ENCODE data around the gene SOX5.
"Not testable (repeated sequence)": the region's sequence is repeated elsewhere in the genome, so short reads cannot be mapped to it uniquely, and the experiment has no call there.

SOX5 gene

DNA sequence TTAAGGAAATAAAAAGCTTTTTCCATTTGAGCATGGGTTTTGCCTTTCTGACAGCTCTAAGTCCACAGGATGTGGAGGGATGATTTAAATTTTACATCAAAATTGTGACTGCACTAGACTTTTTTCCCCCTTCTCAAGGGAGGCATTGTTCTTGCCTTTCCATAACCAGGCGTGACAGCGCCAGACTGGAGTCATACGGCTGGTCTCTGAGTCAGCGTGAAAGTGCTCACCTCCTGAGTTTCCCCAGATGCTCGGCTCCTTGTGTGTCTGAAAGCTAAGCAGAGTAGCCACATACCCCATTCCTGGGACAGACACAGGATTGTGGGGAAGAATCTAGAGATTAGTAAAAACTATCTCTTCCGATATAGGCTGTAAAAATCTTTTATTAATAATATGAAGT, 43.1 kb downstream of the SOX5 start:
- no peak for DNase-seq

DNA sequence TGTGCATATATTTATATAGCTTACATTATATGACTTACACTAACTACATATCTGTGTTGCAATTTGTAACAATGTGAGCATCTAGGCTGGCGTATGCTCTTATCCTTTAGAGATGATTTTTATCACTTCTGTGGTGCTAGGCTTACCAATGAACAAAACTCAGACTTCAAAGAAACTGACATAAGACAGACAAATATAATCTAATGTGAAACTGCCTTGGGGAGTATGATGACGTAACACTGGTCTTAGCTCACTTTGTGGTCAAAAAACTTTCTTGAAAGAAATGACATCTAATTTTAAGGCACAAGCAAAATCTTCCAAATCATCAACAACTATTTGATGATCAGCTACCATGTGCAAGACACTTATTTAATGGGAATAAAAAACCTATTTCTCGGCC, 50.0 kb downstream of the SOX5 start:
- DNase-seq, result no peak

DNA sequence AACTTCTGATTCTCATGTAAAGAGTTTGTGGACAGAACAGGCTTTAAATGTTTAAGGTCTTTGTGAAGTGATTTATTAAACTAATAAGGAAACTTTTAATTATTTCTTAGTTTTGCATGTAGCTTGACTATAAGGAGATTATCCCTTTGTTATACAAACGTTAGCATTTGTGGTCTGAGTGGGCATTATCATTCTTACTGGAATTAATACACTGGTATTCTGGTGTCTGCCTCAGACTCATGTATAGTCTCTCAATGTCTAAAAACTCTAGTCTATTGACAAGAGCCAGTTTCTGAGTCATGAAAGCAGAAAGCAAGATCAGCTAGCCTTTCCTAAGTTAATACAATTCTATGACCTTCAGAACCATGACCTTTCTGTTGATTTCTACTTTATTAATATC, 51.3 kb downstream of the SOX5 start:
- no peak for DNase-seq

DNA sequence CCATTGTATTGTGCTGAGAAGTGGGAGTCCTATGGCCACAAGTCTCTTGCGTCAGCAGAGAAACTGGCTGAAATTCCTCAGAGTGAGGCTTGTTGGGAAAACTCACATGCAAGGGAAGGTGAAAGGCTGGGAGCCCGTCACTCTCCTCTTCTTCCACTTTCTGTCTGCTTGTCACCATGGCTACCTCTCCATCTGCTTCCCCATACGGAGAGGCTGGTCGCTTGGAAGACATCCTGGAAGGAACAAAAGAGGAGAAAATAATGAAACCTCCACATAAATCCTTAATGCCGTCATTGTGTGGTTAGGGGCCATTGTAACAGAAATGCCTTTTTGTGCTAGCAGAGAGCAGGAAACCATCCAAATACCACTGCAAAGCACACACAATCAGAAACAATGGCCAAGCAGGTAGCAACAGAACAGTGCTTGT, 53.7 kb downstream of the SOX5 start:
- DNase-seq, result no peak

DNA sequence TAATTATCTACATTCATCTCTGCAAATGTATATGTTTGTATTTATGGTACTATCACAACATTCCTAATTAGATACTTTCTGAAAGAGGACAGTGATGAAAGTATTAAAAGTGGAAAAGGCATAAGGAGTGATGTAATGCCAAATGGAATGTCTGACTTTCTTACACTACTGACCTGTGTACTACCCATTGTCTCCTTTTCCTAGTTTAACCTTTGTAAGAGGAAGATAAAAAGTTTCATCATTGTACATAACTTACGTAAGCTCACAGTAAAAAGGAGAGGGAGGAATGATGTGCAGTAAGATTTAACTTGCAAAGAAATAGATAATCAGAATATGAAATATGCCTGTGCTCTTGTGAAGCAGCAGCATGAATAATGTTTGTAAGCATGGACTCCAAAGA, 55.9 kb downstream of the SOX5 start:
- no peak for DNase-seq

DNA sequence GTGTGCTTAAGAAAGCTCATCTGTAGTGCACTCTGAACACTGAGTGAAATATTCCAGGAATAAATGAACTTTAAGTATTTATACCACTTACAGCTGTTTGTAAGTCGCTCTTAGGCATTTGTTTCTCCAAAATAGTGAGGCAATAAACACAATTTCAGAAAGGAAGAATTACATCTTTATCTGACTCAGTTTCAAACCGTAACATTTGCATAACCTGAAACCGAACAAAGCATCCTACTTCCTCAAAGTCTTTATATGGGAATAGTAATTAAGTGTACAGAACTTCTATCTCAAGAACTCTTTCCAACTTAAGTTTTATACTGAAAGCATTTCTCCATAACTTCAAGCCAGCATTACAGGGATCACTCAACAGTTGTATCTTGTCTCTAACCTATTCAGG, 58.4 kb downstream of the SOX5 start:
- DNase-seq, result no peak

DNA sequence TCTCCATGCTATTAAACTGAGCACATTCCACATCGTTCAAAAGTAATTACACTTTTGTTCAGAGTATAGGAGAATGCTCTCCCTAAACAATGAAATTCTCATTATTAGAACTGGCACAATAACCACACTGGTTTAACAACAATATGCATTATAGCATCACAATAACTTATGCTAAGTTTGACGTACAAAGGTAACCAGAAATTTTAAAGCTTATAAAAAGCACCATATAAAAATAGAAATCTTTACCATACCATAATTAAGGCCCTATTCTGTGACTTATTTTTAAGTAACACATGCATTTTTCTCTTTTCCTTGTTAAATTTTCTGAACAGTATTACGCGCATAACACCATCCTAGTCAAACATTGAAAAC, 60.4 kb downstream of the SOX5 start:
- no peak for DNase-seq

DNA sequence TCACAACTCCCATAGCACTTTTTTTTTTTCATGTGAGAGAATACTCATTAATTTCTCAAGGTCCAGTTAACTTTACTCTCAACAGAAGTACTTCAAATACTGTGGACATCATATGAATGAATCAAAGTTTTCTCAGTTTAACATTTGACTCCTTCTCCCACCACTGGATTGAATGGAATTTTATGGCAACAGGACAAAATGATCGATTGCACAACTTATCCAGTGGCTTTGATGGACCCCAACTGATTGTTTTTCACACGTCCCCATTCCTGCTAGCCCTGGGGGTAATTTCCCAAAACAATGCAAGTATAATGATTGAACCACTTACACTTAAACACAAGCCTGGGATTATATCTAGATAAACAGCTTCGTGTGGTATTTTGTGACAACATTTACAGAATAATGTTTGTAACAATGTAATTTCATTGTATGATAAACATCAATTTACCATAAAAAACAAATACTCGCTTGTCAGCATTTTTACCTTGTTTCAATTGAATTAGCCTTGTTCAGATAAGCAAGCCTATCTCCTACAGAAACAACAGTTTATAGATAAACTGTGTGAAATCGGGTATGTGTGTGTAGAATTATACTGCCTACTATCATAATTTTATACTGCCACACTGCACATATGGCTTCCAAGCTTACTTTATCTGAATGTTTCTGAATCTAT, 60.9 kb downstream of the SOX5 start:
- no peak for DNase-seq

DNA sequence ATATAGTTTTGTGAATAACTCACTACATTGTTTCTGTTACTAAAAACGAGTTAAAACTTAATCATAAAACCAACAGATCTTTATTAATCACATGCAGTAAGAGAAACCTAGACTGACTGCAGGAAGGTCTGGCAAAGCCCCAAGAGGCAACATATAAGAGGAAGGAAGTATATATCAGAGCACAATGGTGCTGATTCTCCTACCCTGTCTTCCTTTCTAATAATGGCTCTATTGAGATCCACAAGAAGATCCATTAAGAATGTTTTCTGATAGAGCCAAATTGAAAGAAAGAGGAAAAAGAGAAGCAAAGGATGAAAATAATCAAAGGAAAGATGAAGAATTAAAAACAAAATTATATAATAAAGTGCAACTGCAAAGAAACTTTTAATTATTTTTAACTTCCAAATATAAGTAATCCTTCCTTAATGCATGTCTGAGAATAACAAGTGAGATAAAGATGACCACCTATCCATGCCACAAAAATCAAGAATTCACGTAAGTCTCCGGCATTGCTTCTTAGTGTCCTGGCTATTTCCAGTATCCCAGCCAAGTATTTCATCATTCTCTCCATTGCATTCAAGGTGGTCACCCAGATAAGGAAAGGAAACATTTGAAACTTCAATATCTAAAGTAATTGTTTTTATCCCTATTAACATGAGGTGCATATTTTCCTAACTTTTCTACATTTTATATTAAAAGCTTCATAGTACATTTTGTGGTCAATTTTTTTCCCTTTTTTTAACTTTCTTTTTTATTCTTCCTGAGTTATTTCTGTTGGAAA, 62.2 kb downstream of the SOX5 start:
- no peak for DNase-seq

DNA sequence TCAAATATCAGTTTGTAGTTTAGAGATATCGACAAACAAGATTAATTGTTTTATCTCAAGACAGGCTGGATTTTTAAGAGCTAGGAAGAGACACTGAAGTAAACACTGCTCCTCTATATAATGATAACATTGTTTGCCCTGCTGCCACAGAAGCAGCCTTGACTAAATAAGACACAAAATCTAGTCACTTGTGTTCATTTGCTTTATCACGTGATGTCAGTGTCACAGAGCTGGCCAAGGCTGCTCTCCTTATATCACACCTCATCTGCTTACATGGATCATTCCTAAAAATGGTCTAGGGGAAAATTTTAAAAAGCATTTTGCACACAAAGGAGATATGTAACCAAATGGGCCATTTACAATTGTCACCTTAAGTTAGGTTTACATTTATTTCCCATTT, 64.1 kb downstream of the SOX5 start:
- DNase-seq, result no peak

DNA sequence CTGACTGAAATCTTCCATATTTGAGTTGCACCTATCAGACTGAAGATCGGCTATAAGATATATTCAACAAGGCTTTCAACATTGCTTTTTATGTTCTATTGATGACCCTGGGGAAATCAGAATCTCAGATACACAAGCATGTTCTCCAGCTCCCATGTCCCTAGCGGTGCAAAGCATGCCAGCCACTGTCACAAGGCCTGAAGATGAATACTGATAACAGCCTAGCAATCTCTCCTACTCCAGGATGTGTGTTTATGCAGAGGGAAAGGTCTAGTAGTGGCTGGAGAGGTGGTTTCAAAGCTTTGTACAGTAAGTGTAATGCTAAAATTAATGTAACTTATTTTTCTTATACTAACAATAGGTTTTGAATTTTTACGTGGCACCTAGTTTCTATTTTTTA, 64.6 kb downstream of the SOX5 start:
- no peak for DNase-seq

DNA sequence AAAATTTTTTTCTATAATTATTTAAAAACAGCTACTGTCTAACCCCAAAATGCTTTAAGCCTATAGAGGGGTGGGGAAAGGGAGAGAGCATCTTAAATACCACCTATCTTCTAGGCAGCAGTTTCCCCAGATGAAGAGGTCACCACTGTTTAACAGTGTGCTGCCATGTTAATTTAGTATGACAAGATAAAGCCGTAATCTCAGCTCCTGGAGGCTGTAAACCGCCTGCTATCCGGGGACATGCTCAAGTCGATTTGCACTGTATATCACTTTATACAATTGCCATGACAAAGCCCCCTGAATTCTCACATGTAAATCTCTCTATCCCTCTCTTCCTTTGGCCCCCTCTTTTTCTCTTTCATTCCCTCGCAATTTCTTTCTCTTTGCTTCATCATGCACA, 68.5 kb downstream of the SOX5 start:
- DNase-seq, result no peak

DNA sequence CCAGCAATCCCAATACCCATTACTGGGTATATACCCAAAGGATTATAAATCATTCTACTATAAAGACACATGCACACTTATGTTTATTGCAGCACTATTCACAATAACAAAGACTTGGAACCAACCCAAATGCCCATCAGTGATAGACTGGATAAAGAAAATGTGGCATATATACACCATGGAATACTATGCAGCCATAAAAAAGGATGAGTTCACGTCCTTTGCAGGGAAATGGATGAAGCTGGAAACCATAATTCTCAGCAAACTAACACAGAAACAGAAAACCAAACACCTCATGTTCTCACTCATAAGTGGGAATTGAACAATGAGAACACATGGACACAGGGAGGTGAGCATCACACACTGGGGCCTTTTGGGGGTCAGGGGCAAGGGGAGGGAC, 72.9 kb downstream of the SOX5 start:
- not testable (repeated sequence) for DNase-seq

DNA sequence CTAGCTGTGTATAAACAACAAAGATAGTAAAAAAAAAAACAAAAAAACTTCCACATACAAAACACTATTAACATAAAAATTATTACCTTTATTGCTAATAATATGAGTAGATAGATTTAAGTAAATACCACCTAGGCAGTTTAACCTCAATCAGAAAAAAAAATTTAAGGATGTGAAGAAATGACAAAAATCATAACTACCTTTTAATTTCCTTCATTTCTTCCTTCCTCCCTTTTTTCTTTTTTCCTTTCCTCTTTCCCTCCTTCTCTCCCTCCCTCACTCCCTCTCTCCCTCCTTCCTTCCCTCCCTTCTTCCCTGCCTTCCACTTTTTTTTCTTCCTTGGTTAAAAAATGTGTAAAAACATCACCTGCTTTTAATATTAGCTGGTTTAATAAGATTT, 81.7 kb downstream of the SOX5 start:
- DNase-seq, result no peak

DNA sequence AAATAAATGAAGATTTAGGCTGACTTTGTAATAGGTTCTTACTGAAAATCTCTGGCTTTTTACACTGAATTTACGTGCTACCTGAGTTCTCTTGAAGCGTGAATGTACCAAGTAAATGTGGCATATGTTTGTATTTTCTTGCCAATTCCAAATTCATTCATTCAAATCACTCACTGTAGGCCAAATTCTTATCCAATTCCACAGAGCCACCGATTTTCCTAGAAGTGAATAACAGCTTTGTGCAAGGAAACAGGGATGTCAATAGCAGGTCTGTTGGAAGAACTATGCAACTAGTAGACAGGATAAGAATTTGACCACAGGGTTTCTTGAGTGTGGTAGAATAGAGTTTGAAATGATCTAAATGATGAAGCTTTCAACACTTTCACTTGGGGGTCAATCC, 86.8 kb downstream of the SOX5 start:
- DNase-seq, result no peak

DNA sequence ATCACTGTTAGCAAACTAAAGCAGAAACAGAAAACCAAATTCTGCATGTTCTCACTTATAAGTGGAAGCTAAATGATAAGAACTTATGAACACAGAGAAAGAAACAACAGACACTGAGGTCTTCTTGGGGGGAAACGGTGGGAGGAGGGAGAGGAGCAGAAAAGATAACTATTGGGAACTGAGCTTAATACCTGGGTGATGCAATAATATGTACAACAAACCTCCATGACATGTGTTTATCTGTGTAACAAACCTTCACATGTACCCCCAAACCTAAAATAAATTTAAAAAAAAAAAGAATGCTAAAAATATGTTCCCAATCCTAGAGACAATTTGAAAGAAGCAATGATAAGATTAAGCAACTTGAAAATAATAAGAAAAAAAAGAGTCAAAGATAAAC, 89.5 kb downstream of the SOX5 start:
- no peak for DNase-seq

DNA sequence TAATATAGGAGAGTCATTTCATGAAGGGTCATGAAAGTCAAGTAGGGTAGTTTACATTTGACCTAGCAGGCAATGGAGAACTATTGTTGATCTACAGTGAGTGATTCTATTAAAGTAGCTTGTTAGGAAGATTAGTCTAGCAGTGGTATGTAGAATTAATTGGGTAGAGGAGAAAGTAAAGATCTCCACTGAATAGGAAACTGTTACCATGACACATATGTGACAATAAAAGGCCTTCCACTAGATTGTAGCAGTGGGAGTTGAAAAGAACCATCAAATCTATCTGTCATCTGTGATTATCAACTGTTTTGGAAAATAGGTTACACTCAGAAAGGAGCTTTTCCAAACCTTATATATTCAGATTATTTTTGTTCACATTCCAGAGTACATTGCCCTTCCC, 92.3 kb downstream of the SOX5 start:
- DNase-seq, result no peak

DNA sequence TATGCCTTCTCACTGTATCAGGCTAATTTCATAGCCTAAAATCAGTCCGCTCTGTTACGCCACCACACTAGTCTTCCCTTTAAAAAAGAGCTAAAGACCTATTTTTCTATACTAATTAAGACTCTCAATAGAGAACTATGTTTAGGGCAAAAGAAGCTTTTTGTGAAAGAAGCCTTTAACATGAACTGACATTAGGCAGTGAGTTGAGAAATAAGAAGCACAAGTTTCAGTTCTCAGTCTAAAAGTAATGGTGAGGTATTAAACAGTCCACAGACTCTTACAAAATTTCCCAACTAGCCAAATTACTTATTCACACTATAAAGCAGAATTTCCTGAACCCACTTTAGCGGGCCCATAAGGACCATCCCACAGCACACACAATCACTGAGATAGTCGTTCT, 93.7 kb downstream of the SOX5 start:
- DNase-seq, result no peak

DNA sequence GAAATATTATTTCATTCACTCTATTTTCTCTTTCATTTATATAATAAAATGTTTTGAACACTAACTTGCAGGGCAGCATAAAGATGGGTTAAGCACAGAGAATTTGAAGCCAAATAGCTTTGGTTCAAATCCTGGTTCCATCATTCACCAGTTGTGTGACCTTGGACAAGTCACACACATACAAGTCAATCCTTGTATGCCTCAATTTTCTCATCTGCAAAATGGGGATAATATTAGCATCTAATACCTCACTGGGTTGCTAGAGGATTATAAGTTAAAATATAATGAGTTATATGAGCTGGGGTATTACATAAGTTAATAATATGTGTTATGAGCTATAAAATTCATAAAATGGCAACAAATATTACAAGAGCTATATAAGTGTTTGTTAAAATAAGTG, 94.9 kb downstream of the SOX5 start:
- DNase-seq, result no peak

DNA sequence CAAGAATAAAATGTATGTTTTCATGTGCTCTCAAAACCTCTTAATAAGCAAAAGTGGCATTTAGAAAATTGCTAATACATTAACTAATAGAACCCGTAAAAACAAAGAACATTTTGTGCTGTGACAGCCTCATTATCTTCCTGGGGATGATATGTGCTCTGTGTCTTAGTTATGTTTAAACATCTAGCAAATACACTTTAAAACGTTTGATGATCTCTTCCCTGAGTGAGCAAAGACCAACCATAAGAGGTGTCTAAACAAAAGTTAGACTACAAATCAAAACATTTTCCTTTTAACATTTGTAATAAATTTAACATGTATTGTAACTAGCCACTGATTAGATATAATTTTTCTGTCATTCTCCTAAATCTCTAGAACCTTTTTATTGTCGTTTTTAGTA, 95.8 kb downstream of the SOX5 start:
- no peak for DNase-seq

DNA sequence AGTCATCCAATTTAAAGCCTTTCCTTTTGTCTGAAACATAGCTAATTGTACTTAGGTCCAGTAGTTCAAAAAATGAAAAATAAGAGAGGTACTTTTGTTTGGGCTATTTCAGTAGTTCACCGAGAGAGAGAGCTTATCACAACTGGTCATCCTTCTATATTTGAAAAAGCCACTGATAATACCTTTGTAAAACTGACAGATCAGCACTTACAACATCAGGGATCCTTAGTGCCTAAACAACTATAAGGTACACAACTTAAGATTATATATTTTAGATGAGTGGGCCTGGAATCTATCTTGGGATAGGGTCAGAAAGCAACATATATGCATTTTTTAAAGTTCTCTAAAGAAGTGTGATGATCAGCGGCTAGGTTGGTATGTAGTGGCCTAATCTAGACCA, 97.9 kb downstream of the SOX5 start:
- DNase-seq, result no peak

DNA sequence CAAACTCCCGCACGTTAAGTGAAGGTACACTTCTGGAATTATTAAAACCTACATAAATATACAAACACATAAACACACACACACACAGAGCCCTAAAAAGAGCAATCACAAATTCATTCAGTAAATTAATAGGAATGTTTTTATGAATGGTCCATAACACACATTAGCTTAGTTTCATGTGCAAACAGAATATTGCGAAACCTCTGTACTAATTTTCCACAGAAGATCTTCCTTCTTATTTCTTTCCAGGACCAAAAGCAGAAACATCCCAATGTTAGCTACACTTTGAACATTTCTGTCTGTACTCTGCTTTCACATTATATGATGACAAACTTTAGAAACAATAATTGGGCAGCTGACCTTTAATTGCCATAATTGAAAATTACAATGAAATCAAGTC, 101.6 kb downstream of the SOX5 start:
- no peak for DNase-seq

DNA sequence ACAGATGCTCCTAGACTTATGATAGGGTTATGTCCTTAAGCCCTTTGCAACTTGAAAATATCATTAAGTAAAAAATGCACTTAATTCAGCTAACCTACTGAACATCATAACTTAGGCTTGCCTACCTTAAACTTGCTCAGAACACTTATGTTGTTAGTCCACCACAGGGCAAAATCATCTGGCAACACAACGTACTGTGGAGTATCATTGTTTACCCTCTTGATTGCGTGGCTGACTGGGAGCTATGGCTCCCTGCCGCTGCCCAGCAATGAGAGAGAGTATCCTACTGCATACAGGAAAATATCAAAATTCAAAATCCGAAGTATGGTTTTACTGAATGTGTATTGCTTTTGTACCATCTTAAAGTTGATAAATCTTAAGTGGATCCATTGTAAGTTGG, 105.5 kb downstream of the SOX5 start:
- DNase-seq, result no peak

DNA sequence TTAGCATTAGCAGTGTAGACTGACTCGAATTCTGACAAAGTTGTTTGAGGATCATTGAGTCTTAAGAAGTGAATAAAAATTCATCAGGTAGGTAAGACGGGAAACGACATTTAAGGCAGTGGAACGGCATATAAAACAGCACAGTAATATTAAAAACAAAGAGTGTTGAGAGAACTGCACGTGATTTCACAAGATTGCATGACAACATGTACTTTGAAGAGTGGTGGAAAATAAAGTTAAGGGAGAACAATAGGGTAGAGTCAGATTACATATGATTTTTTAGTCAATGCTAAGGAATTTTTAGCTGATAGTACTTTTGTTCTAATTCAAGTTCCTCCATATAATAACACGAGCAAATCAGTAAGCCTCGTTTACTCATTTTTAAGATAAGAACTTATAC, 115.4 kb downstream of the SOX5 start:
- no peak for DNase-seq

DNA sequence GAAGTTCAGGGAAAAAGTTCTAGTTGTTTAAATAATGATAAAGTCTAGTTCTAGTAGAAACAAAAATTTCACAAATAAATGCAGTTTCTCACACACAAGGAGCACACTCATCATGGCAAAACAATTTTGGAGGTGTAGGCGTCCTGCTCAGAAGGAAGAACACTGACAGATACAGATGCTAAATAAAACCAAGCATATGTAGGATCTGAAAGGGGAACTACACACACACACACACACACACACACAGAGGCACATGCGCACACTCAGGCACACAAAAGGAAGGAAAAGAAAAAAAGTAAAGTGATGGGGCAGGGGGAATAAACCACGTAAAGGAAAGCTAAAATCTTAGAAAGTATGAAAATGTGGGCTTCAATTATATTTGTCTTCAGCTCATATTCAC, 117.7 kb downstream of the SOX5 start:
- no peak for DNase-seq
